ENCODE results near the gene TENM4. TPM values are rescaled to one million over a fixed set of nuclear protein-coding genes. Genes with fewer than 3 reads are reported as not detected.
A peak's percentile ranks its signal among the peaks of the same experiment; 100 is the strongest.

Gene TENM4
- total RNA-seq, 4 donors from 2014 or later, result 1.1 to 2.7 (median 2.0) TPM

- DNase-seq, result no peak
- Histone ChIP-seq H3K4me1 (no peaks in the 10 kb centered on the region), H3K9me3 (no peaks in the 10 kb centered on the region), H3K27ac (no peak overlapping the region), H3K4me3 (no peak overlapping the region), H3K27me3 (no peaks in the 10 kb centered on the region), H3K36me3 (no peaks in the 10 kb centered on the region)
- no peak for TF ChIP-seq POLR2A (IDR thresholded peaks at IDR 0.05)
- no peak for TF ChIP-seq CTCF (IDR thresholded peaks at IDR 0.05)
Observed at GRCh38 chr11:79449040-79449439, 8.2 kb upstream of the TENM4 start.

- Histone ChIP-seq H3K9me3 (no peaks in the 10 kb centered on the region), H3K4me3 (no peak overlapping the region), H3K27me3 (no peaks in the 10 kb centered on the region), H3K4me1 (no peaks in the 10 kb centered on the region), H3K27ac (no peak overlapping the region), H3K36me3 (no peaks in the 10 kb centered on the region)
- no peak for TF ChIP-seq CTCF (IDR thresholded peaks at IDR 0.05)
- TF ChIP-seq POLR2A (IDR thresholded peaks at IDR 0.05), result no peak
- no peak for DNase-seq
Observed at GRCh38 chr11:79447038-79447786, 6.4 kb upstream of the TENM4 start.

- H3K4me3 ChIP-seq, result no peak overlapping the region
- TF ChIP-seq POLR2A (IDR thresholded peaks at IDR 0.05), result no peak
- TF ChIP-seq CTCF (IDR thresholded peaks at IDR 0.05), result no peak
- peaks cover 0 to 4% of the 10 kb centered on the region in 2 donors for H3K27me3 ChIP-seq
- no peak overlapping the region for H3K27ac ChIP-seq
- DNase-seq, result no peak
- H3K4me1 ChIP-seq, result peaks cover 0 to 13% (median 0%) of the 10 kb centered on the region in 4 donors
- H3K36me3 ChIP-seq, result no peaks in the 10 kb centered on the region
- H3K9me3 ChIP-seq, result no peaks in the 10 kb centered on the region
Observed at GRCh38 chr11:79444923-79445322, 4.1 kb upstream of the TENM4 start.

GRCh38 chr11:79441461-79441875 is 638 bp upstream of the TENM4 start:
- TF ChIP-seq POLR2A (IDR thresholded peaks at IDR 0.05), result no peak
- H3K36me3 ChIP-seq, result no peaks in the 10 kb centered on the region
- peak overlapping the region in 3 of 4 donors; percentile 39 to 57 (median 47) for H3K4me3 ChIP-seq
- peak overlapping the region in 1 of 4 donors; percentile 67 for H3K27ac ChIP-seq
- peak in 1 of 3 donors; percentile 44 for DNase-seq
- H3K27me3 ChIP-seq, result peaks cover 0 to 25% of the 10 kb centered on the region in 2 donors
- peaks cover 0 to 43% (median 10%) of the 10 kb centered on the region in 4 donors for H3K4me1 ChIP-seq
- H3K9me3 ChIP-seq, result peaks cover 0 to 5% (median 0%) of the 10 kb centered on the region in 4 donors

GRCh38 chr11:79439886-79440570 is 802 bp downstream of the TENM4 start:
- peak overlapping the region; percentile 30 to 67 (median 52) for H3K27ac ChIP-seq

More at GRCh38 chr11:79439886-79440570, 802 bp downstream of the TENM4 start:
- Histone ChIP-seq H3K27me3 (peaks cover 0 to 25% of the 10 kb centered on the region in 2 donors), H3K36me3 (no peaks in the 10 kb centered on the region), H3K4me3 (peak overlapping the region; percentile 39 to 57 (median 46)), H3K9me3 (peaks cover 0 to 5% (median 0%) of the 10 kb centered on the region in 4 donors), H3K4me1 (peaks cover 0 to 43% (median 10%) of the 10 kb centered on the region in 4 donors)
- TF ChIP-seq CTCF (IDR thresholded peaks at IDR 0.05) (no peak), POLR2A (IDR thresholded peaks at IDR 0.05) (no peak)
- DNase-seq, result peak in 1 of 3 donors; percentile 46

All from Peyer's patch (tissue), 4 donors.